ENCODE measurements around the gene LMCD1.

LMCD1 gene

GRCh38 chr3:8530581-8530980 is 29.0 kb downstream of the LMCD1 start:
- DNase-seq (ENCODE audit: extremely low spot score, insufficient read length, low read depth) (no peak), FAIRE-seq (no peak)

- FAIRE-seq (no peak), DNase-seq (ENCODE audit: extremely low spot score, insufficient read length, low read depth) (no peak)
These were observed 30.7 kb downstream of the LMCD1 start for GRCh38 chr3:8532251-8532871.

GRCh38 chr3:8536096-8537056 is 34.8 kb downstream of the LMCD1 start:
- DNase-seq (ENCODE audit: extremely low spot score, insufficient read length, low read depth) (no peak), FAIRE-seq (no peak)

- DNase-seq (ENCODE audit: extremely low spot score, insufficient read length, low read depth) (no peak), FAIRE-seq (no peak)
These were observed 35.8 kb downstream of the LMCD1 start for GRCh38 chr3:8537440-8537839.

GRCh38 chr3:8538223-8538622 is 36.6 kb downstream of the LMCD1 start:
- DNase-seq (ENCODE audit: extremely low spot score, insufficient read length, low read depth) (no peak), FAIRE-seq (no peak)

- DNase-seq (ENCODE audit: extremely low spot score, insufficient read length, low read depth): no peak
- FAIRE-seq: no peak
These were observed 37.3 kb downstream of the LMCD1 start for GRCh38 chr3:8538913-8539312.

- FAIRE-seq (no peak), DNase-seq (ENCODE audit: extremely low spot score, insufficient read length, low read depth) (no peak)
These were observed 37.8 kb downstream of the LMCD1 start for GRCh38 chr3:8539419-8539818.

GRCh38 chr3:8540456-8540855 is 38.8 kb downstream of the LMCD1 start:
- FAIRE-seq: no peak
- DNase-seq (ENCODE audit: extremely low spot score, insufficient read length, low read depth): no peak

GRCh38 chr3:8541486-8541885 is 39.9 kb downstream of the LMCD1 start:
- FAIRE-seq (no peak), DNase-seq (ENCODE audit: extremely low spot score, insufficient read length, low read depth) (no peak)

- FAIRE-seq: no peak
- DNase-seq (ENCODE audit: extremely low spot score, insufficient read length, low read depth): no peak
These were observed 40.8 kb downstream of the LMCD1 start for GRCh38 chr3:8542190-8543135.

GRCh38 chr3:8546609-8547008 is 45.0 kb downstream of the LMCD1 start:
- DNase-seq (ENCODE audit: extremely low spot score, insufficient read length, low read depth) (no peak), FAIRE-seq (no peak)

GRCh38 chr3:8548502-8549275 is 47.1 kb downstream of the LMCD1 start:
- DNase-seq (ENCODE audit: extremely low spot score, insufficient read length, low read depth): no peak
- FAIRE-seq: no peak

- DNase-seq (ENCODE audit: extremely low spot score, insufficient read length, low read depth) (no peak), FAIRE-seq (no peak)
These were observed 47.7 kb downstream of the LMCD1 start for GRCh38 chr3:8549354-8549753.

- no peak for FAIRE-seq
- no peak for DNase-seq (ENCODE audit: extremely low spot score, insufficient read length, low read depth)
These were observed 49.0 kb downstream of the LMCD1 start for GRCh38 chr3:8550611-8551010.

GRCh38 chr3:8552223-8552762 is 50.7 kb downstream of the LMCD1 start:
- FAIRE-seq (no peak), DNase-seq (ENCODE audit: extremely low spot score, insufficient read length, low read depth) (no peak)

GRCh38 chr3:8553405-8553804 is 51.8 kb downstream of the LMCD1 start:
- DNase-seq (ENCODE audit: extremely low spot score, insufficient read length, low read depth) (no peak), FAIRE-seq (no peak)

GRCh38 chr3:8554696-8555095 is 53.1 kb downstream of the LMCD1 start:
- DNase-seq (ENCODE audit: extremely low spot score, insufficient read length, low read depth): no peak
- FAIRE-seq: no peak

GRCh38 chr3:8555113-8555661 is 53.6 kb downstream of the LMCD1 start:
- no peak for DNase-seq (ENCODE audit: extremely low spot score, insufficient read length, low read depth)

More at GRCh38 chr3:8555113-8555661, 53.6 kb downstream of the LMCD1 start:
- FAIRE-seq: no peak

All from GM18507 (cell line).